OCI-M2 (cell line): Measurements from ENCODE around the gene GRIP1.

Experiments used
- DNase-seq: peaks from one replicate; lab custom pipeline; 2025; ENCODE audit not compliant: unreplicated experiment; lab: John Stamatoyannopoulos, UW

GRIP1 gene

DNA sequence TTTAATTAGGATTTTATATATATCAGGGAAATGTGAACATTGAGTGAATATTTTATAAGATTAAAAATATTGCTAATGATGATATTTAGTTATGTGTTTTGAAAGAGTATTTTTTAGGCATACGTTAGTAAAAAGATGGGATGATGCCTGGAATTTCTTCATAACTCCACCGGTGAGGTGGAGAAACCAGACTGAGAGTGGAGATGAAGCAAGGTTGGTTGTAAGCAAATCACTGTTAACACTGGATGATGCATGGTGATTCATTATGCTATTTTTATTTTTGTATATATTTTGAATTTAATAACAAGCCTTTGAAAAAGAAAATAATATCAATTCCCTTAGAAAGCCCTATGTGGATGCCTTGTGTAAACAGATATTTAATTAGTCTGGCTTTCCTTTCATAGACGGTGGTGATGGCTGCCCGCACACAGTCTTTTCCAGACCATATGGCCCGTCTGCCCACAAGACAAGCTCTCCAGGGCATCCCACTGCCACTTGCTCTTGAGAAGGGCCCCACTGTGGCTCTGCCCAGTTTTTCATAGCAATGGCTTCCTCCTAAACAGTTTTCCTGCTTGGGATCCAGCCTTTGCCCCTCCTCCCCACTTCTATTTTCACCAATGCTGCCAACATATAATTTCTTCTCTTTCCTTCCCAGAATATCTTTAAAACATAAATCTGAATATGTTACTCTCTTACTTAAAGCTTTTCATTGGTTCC is 281.1 kb downstream of the GRIP1 start:
- no peak for DNase-seq

DNA sequence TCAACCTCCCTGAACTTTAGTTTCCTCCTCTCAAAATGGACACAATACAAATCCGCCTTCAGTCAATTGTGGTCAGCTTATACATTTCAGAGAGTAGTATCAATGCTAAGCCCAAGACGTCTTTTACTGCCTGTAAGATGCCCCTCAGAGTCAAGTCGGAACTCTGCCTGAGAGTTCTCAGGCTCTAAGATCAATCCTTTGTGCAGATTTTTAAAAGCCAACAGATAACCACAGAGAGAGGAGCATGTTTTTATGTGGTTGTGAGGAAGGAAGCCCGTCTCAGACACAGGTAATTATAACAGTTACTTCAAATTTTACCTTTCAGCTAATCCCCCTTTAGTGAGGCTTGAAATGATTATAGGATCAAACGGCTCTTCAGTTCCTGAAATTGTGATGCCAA is 285.0 kb downstream of the GRIP1 start:
- no peak for DNase-seq

DNA sequence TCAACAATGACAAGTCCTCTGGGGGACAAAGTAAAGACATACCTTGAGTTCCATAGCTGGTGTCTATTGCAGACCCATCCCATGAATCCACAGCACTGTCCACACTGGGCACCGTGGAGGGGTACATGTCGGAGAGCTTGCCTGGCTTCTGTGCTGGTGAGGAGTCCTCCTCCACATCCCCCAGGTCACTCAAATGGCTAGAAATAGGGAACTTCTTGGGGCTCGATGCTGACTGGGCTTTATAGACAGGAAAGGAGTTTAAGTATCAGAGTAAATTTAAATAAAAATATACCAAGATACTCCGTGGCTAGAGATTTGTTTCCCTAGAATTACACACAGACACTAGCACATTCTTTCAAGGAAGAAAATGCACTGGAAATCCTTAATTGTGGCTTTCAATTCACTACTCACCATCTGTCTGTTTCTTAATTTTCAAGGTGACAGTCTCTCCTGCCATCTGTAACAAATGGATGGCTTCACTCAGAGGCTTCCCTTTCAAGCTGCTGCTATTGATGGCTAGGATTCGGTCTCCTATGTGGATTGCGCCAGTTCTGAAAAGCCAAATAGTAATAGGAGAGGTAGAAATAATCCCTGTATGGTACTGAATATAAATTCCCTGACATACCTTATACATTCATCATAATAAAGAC is 286.5 kb downstream of the GRIP1 start:
- no peak for DNase-seq

DNA sequence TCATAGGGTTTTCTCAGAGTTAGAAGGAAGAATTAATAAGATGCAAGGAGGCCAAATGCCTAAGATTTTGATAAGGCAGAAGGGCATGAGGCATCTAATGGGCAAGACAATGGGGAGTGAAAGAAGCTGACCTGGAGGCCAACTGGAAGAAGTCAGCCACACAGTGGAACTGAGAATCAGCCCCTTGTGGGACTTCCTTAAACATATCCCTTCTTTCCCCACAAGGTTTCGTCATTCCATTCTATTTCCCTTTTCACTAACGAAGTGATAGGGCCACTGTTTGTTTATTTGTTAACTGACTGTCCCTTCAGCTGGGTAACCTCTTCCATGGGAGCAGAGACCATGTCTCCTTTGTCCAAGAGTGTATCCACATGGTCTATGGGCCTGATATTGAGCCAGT is 290.4 kb downstream of the GRIP1 start:
- DNase-seq, result no peak

DNA sequence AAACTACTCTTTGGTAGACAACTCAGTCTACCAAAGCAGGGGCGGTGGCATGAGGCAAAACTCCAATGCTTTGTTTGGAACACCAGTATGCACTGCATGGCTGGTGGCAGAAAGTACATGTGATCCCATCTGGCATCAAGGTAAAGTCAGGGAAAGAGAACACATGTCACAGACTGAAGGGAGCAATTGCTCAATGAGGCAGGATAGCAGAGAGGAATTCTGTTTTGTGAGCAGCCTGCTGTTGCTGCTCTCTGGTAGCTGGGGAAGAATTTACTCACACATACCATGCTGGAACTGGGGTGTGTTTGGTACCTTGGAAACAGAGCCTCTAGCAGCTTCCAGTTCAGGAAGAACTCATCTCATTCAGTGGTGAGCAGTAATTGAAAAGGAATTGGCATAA is 291.8 kb downstream of the GRIP1 start:
- DNase-seq, result no peak

DNA sequence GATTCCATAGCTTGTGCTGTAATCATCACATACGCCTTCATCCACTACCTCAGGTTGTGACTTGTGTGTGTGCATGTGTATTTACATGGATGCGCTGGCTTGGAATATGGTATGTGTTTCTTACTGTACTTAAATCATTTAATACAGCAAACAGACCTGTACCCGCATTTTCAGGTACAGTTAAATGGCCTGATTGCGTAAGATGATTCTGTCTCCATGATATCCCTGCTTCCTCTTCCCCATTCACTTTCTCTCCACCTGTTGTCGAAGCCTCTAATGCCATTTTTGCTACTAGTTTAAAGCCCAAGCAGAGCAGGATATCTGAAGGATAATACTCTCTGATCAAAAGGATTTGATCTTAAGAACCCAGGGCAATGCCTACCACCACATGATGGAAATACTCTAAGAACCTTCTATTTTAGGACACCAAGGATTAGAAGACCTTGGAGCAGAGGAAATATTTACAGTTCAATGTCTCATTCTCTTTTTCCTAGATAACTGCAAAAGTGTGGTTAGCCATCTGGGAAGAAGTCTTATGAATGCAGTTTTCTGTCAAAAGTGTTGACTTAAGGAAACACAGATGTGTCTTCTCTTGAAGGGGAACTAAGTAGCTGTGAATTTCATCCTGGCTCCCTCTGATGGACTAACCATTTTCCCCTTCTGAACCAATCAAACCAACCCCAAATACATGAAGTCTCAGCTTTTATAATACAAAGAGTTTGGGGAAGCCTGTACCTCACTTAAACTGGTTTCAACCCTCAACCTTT is 297.9 kb downstream of the GRIP1 start:
- no peak for DNase-seq

DNA sequence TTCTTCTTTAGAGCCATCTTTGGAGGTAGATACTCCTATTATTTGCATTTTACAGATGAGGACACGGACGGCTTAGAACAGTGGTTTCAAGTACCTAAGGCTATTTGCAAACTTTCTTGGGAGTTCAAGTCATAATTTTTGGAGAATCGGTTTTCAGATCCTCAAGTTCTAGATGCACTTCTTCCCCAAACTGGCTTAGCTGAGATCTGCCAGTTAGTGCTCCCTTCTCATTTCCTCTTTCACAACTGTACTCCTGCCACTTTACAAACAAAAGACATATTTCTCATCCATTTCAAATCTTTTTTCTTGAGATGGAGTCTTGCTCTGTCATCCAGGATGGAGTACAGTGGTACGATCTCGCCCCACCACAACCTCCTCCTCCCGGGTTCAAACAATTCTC is 299.3 kb downstream of the GRIP1 start:
- no peak for DNase-seq

DNA sequence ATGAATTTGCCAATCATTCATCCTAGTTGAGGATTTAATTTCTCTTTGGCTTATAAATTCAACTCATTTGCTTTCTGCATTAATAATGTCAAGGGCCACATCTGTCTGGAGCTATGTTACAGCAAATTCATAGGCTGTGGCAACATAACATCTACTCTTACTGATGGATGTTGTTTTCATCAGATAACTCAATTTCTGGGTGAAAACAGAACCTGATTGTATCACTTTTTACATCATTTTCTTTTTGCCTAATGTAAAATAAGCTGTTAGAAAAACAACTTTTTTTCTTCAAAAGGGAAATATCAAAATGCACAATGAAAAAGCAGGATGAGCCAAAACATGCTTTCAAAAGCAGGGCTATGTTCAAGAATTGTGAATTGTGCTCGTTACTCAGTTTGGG is 303.3 kb downstream of the GRIP1 start:
- DNase-seq, result no peak

DNA sequence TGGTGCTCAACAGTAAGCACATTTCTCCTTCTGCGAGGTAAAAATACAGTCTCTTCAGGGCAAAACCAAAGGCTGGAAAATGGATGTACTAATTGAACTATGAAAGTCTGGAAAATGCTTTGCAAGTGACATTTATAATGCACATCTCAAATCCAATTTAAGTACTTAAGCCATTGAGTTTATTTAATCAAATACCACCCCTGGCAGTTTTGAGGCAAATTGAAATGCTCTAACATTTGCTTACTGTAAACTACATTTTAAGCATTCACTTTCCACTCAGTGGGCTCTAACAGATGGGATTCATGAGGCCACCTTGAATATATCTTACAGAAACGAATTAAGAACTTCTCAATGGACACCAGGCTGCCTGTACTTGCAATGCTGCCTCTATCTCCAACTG is 306.9 kb downstream of the GRIP1 start:
- DNase-seq, result no peak

DNA sequence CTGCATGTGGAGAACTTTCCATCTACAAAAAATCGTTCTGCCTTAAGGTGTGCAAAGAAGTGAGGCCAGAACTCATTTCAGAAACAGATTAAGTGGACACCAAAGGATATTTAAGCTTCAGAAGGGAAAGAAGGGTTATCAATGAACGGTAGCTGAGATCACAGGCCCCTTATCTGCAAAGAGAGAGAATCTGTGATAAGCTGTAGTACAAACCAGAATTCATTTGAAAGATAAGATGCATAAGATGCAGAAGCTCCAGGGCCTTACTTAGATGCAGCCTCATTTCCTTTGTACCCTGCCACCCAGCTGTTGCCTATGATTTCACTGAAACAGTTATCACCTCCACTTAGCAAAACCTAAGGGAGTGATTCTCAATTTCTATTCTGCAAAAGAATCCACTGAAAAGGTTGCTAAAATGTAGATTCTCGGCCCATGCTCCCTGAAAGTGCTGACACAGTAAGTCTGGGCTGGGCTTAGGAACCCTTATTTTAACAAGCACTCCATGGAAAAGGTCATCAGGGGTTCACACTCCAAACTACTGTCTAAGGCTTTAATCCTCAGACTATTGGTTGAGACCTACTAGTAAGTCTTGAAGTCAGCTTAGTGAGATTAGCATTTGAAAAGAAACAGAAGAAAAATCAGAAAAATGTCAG is 311.7 kb downstream of the GRIP1 start:
- DNase-seq, result no peak

DNA sequence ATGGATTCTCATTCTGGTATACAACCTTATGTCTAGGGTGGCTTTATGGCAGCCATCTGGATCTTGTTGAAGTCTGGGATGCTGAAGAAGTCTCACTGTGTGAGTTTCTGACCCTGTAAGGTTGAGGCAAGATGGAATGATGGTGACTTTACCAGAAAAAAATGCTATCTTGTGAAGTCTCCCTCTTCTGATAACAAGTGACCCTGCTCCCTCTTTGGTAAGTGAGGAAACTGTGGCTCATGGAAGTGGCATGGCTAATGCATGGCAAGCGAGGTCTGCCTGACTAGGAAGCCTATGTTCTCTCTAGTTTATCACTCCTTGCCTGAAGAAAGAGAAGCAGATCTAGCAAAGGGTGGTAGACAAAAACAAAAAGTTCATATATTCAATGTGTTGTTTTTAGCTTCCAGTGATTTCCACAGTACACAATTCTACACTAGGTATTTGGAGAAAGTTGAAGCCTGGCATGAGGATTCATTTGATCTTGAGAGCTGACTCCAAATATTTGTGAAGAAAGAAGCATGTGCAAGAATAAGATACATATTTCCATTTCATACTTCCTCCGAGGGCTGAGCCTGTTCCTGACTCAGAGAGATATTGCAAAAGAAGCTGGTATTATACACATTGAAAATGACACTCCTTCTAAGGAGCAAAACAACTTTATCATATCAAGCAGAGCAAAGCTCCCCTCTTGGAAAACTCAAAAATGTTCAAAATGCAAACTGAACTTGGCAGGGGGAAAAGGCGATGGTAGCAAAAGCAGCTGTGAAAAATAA is 313.0 kb downstream of the GRIP1 start:
- no peak for DNase-seq

DNA sequence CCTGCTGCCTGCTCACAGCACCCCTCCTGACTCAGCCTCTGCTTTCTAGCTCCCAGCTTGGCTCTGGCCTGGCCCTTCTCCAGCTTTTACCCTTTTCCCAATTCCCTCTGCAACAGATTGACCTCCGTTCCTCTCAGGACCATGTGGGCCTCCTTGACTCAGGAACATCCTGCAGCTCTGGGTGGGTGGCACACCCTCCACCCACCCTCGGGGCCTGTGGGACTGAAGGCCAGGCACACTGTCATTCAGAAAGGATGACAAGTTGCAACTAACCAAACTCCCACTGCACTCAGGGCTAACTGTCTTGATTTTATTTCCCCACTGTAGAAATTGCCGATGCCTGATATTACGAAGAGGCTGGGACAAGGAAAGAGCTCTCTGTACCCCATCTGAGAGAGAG is 317.2 kb downstream of the GRIP1 start:
- no peak for DNase-seq

DNA sequence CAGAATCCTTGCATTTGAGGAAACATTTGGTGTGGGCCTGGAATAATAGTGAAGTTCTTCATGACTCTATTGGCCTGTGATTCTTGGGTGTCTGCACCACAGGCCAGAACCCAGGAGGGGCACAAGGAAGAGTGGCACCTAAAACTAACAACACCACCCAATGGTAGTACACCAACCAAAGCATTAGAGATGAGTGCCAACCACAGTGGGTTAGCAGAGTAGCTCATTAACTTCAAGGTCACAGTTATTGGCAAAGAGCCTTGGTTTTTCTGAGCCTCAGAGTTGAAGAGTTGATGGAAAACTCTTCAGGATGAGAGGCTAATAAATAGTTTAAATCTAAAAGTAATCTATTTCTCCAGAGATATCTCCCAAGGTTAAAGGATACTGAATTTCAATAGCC is 319.6 kb downstream of the GRIP1 start:
- no peak for DNase-seq

DNA sequence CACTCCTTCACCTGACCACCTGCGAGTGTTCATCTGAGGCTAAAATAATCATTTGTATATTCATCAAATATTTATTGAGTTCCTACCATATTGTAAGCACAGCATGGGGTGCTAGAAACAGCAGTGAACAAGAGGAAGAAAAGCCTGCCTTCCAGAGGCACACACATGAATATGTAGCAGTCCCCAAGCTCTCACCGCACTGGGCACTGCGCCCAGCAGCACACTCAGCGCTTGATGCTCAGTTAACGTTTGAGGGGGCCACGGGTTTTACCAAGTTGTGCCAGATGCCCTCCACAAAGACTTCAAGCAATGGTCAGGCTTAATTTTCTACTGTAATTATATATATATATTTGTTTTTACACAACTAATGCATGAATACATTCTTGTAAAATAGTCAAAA is 324.6 kb downstream of the GRIP1 start:
- no peak for DNase-seq

DNA sequence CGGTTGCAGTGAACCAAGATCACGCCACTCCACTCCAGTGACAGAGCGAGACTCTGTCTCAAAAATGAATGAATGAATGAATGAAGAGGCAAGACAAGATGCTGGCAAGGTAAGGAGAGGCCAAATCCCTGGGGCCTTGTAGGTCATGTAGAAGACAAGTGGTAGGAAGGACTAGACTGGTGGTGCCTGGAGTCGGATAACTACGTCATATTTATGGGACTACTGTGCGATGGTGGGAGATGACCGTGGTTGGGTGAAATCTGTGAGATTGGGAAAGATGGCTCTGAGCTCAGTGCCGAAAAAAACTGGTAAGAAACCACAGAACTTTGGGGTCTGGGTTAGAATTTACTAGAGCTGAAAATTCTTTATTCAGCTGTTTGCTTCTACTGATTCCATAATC is 326.0 kb downstream of the GRIP1 start:
- no peak for DNase-seq

DNA sequence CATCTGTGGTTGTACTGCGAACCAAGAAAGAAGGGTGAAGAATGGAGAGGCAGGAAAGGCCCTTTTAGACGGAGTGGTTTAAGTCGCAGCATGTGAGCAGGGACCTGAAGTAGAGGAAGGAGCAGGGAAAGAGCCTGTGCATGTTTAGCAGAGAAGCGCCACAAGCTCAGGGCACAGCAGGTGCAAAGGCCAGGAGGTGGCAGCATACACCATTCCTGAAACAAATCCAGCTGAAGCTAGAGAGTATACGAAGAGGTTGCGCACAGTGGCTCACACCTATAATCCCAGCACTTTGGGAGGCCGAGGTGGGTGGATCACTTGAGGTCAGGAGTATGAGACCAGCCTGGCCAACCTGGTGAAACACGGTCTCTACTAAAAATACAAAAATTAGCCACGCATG is 326.7 kb downstream of the GRIP1 start:
- DNase-seq, result no peak

DNA sequence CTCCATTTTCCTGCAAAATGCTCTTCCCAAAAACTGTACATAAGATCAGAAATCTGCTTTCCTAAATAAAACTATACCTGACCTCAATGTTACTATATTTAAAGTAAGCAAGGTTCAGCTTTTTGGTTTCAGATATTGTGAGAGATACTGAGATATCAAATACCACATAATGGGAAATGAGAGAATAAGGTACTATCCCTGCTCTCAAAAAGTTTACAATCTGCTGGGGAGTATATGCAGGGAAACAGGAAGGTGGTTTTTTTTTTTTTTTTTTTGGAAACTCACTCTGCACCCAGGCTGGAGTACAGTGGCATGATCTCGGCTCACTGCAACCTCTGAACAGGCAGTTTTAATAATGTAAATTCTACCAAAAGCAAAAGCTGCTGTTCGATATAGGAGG is 327.6 kb downstream of the GRIP1 start:
- DNase-seq, result no peak

DNA sequence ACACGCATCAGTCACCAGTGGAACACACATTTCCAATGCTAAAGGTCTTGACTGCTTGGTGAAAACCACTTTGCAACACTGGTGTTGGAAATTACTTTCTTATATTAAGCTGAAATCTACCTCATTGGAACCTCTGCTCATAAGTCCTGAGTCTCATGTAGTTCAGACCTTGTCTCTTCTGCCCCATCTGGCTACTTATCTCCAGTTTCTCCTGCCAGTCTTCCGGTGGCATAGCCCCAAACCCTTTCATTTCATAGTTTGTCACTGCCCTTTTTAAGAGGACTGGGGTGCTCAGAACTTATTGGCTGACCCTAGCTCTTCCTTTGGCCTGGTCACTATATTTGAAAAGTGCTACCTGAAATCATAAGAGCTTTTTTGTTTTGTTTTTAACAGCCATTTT is 332.9 kb downstream of the GRIP1 start:
- no peak for DNase-seq

DNA sequence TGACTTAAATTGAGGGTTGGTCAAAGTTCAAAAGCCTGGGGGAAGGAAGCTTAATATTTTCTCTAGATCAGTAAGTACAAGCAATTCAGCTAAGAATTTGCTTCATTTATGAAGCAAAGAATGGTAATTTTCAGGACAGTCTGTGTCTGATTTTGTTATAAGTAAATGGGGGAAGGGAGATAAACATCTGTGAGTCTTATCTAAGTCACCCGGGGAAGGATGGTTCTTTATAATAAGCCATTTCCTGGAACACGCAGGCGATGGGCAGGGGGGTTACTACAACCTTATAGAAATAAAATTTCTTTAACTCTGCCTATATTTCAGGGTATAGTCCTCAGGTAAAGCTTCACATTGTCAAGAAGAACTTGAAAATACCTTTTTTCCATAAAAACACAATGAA is 333.7 kb downstream of the GRIP1 start:
- DNase-seq, result no peak

DNA sequence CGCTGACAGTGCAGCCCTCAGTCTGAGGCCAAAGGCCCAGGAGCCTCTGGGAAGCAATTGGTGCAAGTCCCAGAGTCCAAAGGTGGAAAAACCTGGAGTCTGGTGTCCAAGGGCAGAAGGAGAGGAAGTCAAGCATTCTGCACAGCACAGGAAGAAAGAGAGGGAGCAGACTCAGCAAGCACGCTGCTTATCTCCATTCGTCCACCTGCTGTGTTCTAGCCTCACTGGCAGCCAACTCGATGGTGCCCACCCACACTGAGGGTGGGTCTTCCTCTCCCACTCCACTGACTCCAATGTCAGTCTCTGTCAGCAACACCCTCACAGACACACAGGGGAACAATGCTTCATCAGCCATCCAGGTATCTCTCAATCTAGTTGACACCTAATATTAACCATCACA is 337.8 kb downstream of the GRIP1 start:
- no peak for DNase-seq

DNA sequence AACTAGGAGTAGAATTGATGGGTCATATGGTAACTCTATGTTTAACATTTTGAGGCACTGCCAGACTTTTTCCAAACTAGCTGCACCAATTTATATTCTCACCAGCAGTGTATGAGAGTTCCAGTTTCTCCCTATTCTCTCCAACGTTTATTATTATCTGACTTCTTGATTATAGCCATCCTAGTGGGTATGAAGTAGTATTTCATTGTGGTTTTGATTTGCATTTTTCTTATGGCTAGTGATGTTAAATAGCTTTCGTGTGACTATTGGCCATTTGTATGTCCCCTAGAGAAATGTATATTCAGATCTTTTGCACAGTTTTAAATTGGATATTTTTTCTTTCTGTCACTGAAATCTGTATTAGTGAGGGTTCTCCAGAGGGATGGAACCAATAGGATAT is 338.7 kb downstream of the GRIP1 start:
- DNase-seq, result no peak
